HFF-Myc (cell line): ENCODE data around the gene MYG1.

ENCODE experiments used
- DNase-seq: peaks from one replicate; pipeline ENCODE4 v3.0.0-alpha.2; 2011; ENCODE audit warnings: low read depth; ENCODE audit errors: extremely low read depth
- H3K4me3 ChIP-seq: replicated peaks from 2 replicates; pipeline ENCODE4 v1.5.1; 2011; ENCODE audit warnings: low read depth, mild to moderate bottlenecking, control low read depth, low read length
- CTCF ChIP-seq: IDR thresholded peaks from 2 replicates; pipeline ENCODE4 v1.5.1; 2012; ENCODE audit warnings: mild to moderate bottlenecking, low read depth, low read length, control low read depth; ENCODE audit errors: missing control alignments

MYG1 gene

GRCh38 chr12:53306826-53307225 is 7.3 kb downstream of the MYG1 start:
- DNase-seq = no peak
- H3K4me3 ChIP-seq = no peak overlapping the region
- TF ChIP-seq CTCF = no peak

DNA sequence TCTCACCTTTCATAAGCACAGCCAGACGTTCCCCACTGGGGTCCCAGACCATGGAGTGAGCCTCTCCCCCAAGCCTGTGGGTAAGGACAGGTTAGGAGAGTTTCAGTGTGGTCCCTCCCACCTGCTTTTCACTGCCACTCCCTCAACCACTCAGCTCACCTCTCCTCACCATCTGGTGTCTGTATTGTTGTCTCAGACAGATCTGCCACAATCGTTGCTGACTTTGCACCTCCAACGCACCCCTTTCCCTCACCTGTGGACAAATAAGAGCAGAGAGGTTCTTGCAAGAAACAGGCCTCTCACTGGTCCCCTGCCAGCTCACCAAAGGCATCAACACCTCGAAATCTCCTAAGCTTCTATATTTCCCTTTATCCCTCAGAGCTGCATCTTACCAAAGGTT is 8.8 kb downstream of the MYG1 start:
- no peak for TF ChIP-seq CTCF
- DNase-seq = no peak
- no peak overlapping the region for H3K4me3 ChIP-seq

DNA sequence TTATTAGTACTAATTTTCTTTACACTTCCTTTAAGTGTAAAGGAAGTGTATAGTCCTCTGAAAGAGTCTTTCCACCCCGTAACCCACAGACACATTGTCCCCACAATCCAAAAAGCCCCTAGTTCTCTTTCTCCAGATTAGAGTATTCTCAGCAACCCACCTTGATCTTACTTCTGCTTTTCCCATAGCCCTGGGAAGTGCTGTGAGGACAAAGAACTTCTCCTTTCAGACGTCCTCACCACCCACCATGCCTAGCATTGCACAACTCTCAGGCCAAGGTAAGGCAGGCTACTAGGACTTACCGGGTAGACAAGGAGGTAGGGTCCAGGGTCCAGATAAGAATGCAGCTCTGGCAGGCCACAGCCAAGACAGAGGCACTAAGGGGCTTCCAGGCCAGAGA is 14.5 kb downstream of the MYG1 start:
- no peak for TF ChIP-seq CTCF
- no peak for DNase-seq

DNA sequence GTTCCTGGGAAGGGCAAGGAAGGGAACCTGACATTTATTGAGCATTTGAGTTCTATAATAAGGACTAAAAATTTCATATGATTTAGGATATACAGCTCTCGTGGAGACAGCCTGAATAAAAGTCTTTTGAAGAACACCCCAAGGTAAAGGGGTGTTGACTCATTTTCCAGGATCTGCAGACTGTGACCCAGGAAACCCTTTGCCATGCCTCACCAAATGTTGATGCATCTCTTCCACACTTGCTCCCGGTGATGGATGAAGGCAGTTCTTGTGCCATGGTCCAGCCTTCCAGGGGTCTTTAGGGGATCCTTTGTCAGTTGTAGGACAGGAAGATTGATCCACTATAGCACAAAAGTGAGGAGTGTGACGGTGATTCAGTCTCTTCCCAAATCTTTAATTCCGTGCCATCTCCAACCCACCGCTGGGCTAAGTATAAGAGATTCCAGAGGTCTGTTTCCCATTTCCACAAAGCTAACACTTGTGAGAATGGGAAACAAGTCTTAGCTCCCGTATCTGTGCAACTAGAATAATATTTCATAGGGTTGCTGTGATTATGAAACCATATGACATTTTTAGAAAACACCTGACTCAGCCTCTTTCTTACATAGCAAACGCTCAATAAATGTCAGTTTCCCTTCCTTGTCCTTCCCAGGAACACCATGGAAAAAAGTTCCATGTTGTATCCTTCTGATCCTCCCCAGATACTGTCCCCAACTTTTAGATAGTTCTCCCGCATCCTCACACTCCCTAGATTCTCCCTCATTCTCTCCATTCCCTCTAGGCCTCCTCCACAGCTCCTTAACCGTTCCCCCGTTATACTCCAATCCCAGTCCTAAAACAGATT is 21.1 kb downstream of the MYG1 start:
- no peak for DNase-seq
- peak overlapping the region; percentile 70 for H3K4me3 ChIP-seq
- no peak for TF ChIP-seq CTCF

More for the DNA sequence above, 14.5 kb downstream of the MYG1 start:
- no peak overlapping the region for H3K4me3 ChIP-seq

GRCh38 chr12:53324113-53324778 is 24.8 kb downstream of the MYG1 start:
- peak overlapping the region; percentile 57 for H3K4me3 ChIP-seq
- no peak for TF ChIP-seq CTCF
- no peak for DNase-seq

GRCh38 chr12:53324779-53325510 is 25.4 kb downstream of the MYG1 start:
- no peak for DNase-seq
- H3K4me3 ChIP-seq = peak overlapping the region; percentile 57
- peak; percentile 73 for TF ChIP-seq CTCF
